ENCODE results near the gene TMTC2. TPM values are rescaled to one million over a fixed set of nuclear protein-coding genes. Genes with fewer than 3 reads are reported as not detected.

The TMTC2 gene
- polyA plus RNA-seq, 1 experiment = 5.6 TPM

DNA sequence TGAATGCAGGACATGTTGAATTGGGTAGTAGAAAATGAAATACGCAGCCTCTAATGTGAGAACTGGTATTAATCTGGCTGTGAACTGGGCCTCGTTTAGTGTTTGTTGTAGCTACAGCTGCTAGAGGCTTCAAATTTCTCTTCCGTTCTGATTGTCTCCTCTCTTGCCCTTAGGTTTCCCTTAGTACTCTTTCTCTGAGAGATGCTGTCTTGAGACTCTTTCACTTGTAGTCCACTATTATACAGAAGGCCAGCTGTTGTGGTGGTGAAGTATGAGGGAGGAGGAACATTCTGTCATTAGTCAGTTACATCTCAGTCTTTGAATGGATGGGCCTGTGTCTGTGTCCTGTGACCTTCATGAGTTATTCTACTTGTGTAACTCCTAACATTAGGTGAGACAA is 322.0 kb downstream of the TMTC2 start:
- no peak for DNase-seq (ENCODE audit: low read depth)
- no peaks in the 10 kb centered on the region for H3K36me3 ChIP-seq (ENCODE audit: control insufficient read depth, insufficient read depth, low read length)
- H3K4me3 ChIP-seq (ENCODE audit: low read depth, low read length) = no peak overlapping the region
- no peaks in the 10 kb centered on the region for H3K27me3 ChIP-seq (ENCODE audit: control insufficient read depth, insufficient read depth, low read length)
- CTCF ChIA-PET = no interaction called here
- POLR2A ChIA-PET = no interaction called here
- TF ChIP-seq, protein P1, sequence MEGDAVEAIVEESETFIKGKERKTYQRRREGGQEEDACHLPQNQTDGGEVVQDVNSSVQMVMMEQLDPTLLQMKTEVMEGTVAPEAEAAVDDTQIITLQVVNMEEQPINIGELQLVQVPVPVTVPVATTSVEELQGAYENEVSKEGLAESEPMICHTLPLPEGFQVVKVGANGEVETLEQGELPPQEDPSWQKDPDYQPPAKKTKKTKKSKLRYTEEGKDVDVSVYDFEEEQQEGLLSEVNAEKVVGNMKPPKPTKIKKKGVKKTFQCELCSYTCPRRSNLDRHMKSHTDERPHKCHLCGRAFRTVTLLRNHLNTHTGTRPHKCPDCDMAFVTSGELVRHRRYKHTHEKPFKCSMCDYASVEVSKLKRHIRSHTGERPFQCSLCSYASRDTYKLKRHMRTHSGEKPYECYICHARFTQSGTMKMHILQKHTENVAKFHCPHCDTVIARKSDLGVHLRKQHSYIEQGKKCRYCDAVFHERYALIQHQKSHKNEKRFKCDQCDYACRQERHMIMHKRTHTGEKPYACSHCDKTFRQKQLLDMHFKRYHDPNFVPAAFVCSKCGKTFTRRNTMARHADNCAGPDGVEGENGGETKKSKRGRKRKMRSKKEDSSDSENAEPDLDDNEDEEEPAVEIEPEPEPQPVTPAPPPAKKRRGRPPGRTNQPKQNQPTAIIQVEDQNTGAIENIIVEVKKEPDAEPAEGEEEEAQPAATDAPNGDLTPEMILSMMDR (IDR thresholded peaks at IDR 0.05; ENCODE audit: insufficient read depth, low read depth, low read length) = no peak

GRCh38 chr12:83010169-83010804 is 323.6 kb downstream of the TMTC2 start:
- CTCF ChIA-PET = no interaction called here
- Histone ChIP-seq H3K4me3 (ENCODE audit: low read depth, low read length) (no peak overlapping the region), H3K27me3 (ENCODE audit: control insufficient read depth, insufficient read depth, low read length) (no peaks in the 10 kb centered on the region), H3K36me3 (ENCODE audit: control insufficient read depth, insufficient read depth, low read length) (no peaks in the 10 kb centered on the region)
- POLR2A ChIA-PET = no interaction called here
- TF ChIP-seq, protein P1 (IDR thresholded peaks at IDR 0.05; ENCODE audit: insufficient read depth, low read depth, low read length) = no peak
- no peak for DNase-seq (ENCODE audit: low read depth)

DNA sequence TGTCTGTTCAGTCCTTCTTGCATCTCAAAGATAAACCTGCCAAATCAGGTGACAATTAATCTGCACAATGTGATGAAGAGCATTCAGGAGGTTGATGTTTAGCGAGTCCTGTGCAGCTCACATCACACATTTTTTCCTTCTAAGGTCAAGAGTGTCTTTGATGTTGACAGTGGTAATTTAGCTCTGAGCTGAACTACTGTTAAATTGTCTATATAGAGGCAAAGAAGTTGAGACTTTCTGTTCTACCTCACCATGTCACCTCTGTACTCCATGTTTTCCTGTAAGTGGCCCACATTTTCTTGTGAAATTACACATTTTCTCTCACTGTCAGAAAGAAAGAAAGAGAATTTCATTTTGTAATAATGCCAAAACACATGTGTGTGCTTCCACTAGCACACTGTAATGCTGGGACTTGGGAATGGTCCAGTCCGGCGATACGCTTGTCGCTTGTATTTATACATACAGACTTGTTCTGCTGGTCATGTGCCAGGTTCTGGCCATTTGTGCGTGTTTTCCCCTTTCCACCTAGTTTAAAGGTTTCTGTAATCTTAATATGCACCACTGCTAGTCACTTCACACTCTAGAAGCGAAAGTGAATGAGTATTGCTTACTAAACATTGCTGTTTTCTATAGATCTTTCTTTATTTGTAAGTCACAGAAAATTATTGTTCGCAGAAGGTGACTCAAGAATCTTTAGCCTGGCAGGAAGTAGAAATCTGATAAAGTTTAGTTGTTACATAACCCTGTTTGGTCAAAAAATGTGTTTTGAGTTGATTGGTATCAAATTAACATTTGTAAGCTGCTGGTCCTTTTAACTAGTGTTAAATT is 328.9 kb downstream of the TMTC2 start:
- POLR2A ChIA-PET = no interaction called here
- Histone ChIP-seq H3K4me3 (ENCODE audit: low read depth, low read length) (peak overlapping the region; percentile 25), H3K36me3 (ENCODE audit: control insufficient read depth, insufficient read depth, low read length) (no peaks in the 10 kb centered on the region), H3K27me3 (ENCODE audit: control insufficient read depth, insufficient read depth, low read length) (no peaks in the 10 kb centered on the region)
- no peak for DNase-seq (ENCODE audit: low read depth)
- TF ChIP-seq, protein P1 (IDR thresholded peaks at IDR 0.05; ENCODE audit: insufficient read depth, low read depth, low read length) = no peak
- CTCF ChIA-PET = interaction anchor here (0.9 to 1.0 kb wide), 3 partner anchors 11 to 330 kb away, joined by 3 read pairs; partner anchors contain the start of gene TMTC2

DNA sequence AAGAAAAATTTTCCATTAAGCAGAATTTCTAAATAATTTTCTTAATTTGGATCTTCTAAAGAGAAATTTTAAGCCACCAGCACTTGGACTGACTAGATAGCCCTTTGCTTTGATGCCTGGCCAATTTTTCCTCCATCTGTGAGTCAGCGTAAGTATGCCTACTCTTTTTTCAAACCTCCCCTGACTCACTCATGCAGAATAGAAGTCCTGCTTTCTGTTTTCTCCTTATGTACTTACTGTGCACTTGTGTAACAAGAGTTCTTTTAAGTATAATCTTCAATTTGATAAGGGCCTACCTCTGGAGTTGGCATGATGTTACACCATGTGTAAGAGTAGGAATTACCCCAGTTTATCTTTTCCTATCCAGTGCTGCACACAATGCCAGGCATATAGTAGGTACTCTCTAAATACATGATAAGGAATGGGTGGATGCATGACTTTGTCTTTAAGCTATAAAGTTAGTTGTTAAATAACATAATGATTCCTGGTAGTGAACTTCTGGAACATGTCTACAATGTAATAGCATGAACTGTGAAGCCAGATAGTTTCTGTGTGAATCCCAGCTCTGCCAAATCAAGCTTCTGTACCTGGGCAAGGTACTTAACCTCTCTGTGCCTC is 329.6 kb downstream of the TMTC2 start:
- CTCF ChIA-PET = interaction anchor here (0.9 kb wide), 1 partner anchor 329 kb away, joined by 3 read pairs; the partner anchor contains the start of gene TMTC2
- POLR2A ChIA-PET = no interaction called here

More for the DNA sequence above, 329.6 kb downstream of the TMTC2 start:
- no peak overlapping the region for H3K4me3 ChIP-seq (ENCODE audit: low read depth, low read length)
- H3K36me3 ChIP-seq (ENCODE audit: control insufficient read depth, insufficient read depth, low read length) = no peaks in the 10 kb centered on the region
- TF ChIP-seq, protein P1 (IDR thresholded peaks at IDR 0.05; ENCODE audit: insufficient read depth, low read depth, low read length) = no peak
- peak; percentile 68 for DNase-seq (ENCODE audit: low read depth)
- no peaks in the 10 kb centered on the region for H3K27me3 ChIP-seq (ENCODE audit: control insufficient read depth, insufficient read depth, low read length)

Measured in BJ (cell line).